Choroid plexus epithelial cell (primary cell): Measurements from ENCODE around the gene TRIM45.

Experiments used
- DNase-seq: peaks from one replicate; pipeline ENCODE4 v3.0.0-alpha.2; 2010; ENCODE audit warnings: low read depth
- H3K4me3 ChIP-seq: 2 replicates; pipeline ENCODE4 v1.5.1; 2011; ENCODE audit warnings: low read depth, mild to moderate bottlenecking, control low read depth, low read length, moderate library complexity
- TF ChIP-seq, protein P1 (sequence below): conservative IDR thresholded peaks from 2 replicates; pipeline ENCODE4 v1.5.1; 2011; ENCODE audit warnings: low read depth, mild to moderate bottlenecking, control low read depth, inconsistent platforms, low read length, moderate library complexity

The TRIM45 gene

DNA sequence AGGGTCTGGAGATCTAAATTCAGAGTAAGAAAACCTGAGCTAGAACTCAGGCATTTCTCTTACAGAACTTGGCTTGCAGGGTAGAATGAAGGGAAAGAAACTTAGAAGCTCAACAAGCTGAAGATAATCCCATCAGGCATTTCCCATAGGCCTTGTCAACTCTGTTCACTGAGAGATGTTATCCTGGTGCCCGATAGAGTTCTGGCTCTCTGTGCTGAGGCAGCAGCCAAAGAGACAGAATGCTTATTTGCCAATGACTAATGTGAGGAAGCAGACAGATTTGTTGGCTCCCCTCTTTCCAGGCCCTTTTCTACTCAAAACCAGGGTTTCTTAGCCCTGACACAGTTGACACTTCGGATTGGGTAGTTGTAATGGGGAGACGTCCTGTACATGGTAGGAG is 22.3 kb upstream of the TRIM45 start:
- TF ChIP-seq, protein P1, sequence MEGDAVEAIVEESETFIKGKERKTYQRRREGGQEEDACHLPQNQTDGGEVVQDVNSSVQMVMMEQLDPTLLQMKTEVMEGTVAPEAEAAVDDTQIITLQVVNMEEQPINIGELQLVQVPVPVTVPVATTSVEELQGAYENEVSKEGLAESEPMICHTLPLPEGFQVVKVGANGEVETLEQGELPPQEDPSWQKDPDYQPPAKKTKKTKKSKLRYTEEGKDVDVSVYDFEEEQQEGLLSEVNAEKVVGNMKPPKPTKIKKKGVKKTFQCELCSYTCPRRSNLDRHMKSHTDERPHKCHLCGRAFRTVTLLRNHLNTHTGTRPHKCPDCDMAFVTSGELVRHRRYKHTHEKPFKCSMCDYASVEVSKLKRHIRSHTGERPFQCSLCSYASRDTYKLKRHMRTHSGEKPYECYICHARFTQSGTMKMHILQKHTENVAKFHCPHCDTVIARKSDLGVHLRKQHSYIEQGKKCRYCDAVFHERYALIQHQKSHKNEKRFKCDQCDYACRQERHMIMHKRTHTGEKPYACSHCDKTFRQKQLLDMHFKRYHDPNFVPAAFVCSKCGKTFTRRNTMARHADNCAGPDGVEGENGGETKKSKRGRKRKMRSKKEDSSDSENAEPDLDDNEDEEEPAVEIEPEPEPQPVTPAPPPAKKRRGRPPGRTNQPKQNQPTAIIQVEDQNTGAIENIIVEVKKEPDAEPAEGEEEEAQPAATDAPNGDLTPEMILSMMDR = no peak
- H3K4me3 ChIP-seq = no peak overlapping the region
- DNase-seq = no peak

DNA sequence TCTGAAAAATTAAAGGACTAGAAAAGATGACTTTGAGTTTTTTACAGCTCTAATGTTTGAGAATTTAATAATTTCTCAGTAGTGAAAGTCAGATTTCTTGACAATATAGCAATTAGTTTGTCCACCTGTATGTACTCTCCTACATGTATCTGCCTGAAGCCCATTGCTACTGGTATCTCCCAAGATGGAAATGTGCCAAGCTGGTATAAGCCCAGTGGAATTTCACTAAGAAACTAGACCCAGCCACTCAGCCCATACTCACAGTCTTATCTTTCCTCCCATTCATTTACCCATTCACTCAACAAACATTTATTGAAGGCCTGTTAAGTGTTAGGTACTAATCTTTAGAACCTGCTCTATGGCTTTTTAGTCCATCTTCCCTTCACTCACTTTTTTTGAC is 21.6 kb upstream of the TRIM45 start:
- no peak overlapping the region for H3K4me3 ChIP-seq
- no peak for DNase-seq
- TF ChIP-seq, protein P1 = no peak

DNA sequence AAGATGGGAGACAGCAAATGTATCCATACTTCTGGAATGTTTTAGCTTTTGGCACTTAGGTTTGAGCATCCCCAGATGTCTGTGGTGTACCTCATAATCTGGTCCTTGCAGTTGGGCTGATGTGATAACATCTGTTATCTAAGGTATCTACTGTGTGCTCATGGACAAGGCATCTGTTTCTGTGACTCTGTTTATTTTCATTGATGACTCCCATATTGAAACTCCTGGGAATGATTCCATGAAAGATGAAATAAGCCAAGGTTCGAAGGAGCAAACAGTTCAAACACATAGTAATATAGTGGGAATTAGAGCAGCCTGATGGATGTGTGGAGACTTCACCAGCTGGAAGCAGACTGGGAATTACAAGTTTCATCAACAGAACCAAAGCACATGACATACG is 20.7 kb upstream of the TRIM45 start:
- no peak overlapping the region for H3K4me3 ChIP-seq
- TF ChIP-seq, protein P1 = no peak
- peak; percentile 6 for DNase-seq

DNA sequence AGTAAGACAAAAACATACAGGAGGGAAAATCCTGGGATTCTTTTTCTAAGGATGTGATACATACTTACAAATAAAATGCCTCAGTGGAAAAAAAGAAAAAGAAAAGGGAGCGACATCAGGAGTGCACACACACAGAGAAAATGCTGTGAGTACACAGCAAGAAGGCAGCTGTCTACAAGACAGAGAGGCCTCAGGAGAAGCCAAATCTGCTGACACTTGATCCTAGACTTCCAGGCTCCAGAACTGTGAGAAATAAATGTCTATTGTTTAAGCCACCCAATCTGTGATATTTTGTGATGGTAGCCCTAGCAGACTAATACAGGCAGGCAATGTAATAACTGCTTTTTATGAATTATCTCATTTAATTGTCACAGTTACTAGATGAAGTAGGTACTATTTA is 17.0 kb upstream of the TRIM45 start:
- TF ChIP-seq, protein P1 = no peak
- H3K4me3 ChIP-seq = no peak overlapping the region
- no peak for DNase-seq

DNA sequence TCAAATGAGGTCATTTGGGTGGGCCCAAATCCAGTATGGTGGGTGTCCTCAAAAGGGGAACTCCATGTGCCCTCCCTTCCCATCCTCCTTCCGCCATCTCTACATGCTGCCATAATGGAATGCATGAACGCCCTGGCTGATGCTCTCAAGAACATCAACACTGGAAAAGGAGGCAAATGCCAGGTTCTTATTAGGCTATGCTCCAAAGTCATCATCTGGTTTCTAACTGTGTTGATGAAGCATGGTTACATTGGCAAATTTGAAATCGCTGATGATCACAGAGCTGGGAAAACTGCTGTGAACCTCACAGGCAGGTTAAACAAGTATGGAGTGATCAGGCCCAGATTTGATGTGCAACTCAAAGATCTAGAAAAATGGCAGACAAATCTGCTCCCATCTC is 16.6 kb upstream of the TRIM45 start:
- no peak overlapping the region for H3K4me3 ChIP-seq
- no peak for DNase-seq
- TF ChIP-seq, protein P1 = no peak

DNA sequence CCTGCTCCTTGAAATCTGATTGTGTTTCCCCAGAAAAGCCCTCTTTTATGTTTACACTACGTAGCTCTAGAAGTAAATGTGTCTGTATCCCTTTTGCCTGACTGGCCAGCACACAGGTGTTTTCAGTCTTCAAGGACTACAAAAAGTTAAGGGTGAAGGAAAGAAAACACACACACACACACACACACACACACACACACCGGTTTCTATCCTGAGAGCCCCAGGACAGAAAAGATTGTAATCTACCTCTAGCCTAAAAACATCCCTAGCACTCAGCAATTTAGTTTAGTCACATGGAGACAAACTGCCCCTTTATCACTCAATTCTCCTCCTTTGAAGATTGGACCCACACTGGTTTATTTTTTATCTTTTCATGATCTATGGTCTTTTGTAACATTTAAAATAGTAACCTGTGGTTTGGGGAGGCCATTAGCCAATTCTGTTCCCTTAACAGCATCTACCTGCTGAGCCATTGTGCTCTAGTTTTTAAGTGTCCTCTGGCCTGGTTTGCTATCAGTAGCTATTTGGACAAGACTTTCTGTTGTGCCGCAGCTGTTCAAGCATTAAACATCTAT is 15.8 kb upstream of the TRIM45 start:
- H3K4me3 ChIP-seq = no peak overlapping the region
- DNase-seq = no peak
- TF ChIP-seq, protein P1 = no peak

DNA sequence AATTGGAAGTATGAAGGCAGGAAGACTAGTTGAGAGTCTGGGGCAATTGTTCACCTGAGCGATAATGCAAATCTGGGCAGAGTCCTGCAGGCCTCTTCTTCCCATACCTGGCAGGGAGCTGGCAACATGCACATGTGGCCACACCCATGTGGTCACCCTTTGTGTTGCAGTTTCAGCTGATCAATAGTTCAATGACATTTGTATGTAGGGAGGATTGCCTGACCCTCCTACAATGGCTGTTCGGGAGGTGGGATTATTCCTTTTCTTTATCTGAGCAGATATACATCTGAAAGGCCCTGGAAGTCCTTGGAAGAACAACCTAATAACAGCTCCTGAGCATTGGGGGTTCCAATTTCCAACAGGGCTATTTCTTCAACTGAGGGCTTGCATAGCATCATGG is 15.2 kb upstream of the TRIM45 start:
- no peak for DNase-seq
- H3K4me3 ChIP-seq = no peak overlapping the region
- TF ChIP-seq, protein P1 = no peak
